CD14-positive monocyte (primary cell): ENCODE measurements around the gene SHB. TPM values are rescaled to one million over a fixed set of nuclear protein-coding genes. Genes with fewer than 3 reads are reported as not detected.

ENCODE experiments used
- DNase-seq, 3 donors: peaks; one replicate each; pipeline ENCODE4 v3.0.0-alpha.2; 2011 to 2022
- H2AFZ ChIP-seq: 2 replicates; pipeline ENCODE4 v1.6.0; 2012; ENCODE audit warnings: mild to moderate bottlenecking, low read depth, low read length, inconsistent platforms; ENCODE audit not compliant: insufficient read depth, poor library complexity, severe bottlenecking
- H3K27ac ChIP-seq, 2 donors: 1 replicate in 1 of 2; 2 replicates in 1 of 2; pipeline ENCODE4 v1.5.1; 2012 to 2013; ENCODE audit warnings: low read length in 2 of 2, control low read depth in 1 of 2, inconsistent platforms in 1 of 2, low read depth in 1 of 2, mild to moderate bottlenecking in 1 of 2
- H3K27me3 ChIP-seq, 2 donors: one replicate each; pipeline versions ENCODE4 v1.6.0 to v1.6.1; 2011 to 2013; ENCODE audit warnings: low read length in 2 of 2; ENCODE audit not compliant: control insufficient read depth in 2 of 2, insufficient read depth in 2 of 2
- H3K36me3 ChIP-seq, 2 donors: replicated peaks in 1 of 2; 1 replicate in 1 of 2; 2 replicates in 1 of 2; pipeline versions ENCODE4 v1.5.1 to v1.6.1; 2012 to 2013; ENCODE audit warnings: low read length in 2 of 2, control low read depth in 1 of 2, inconsistent platforms in 1 of 2, mild to moderate bottlenecking in 1 of 2; ENCODE audit not compliant: insufficient read depth in 2 of 2, control insufficient read depth in 1 of 2
- H3K4me1 ChIP-seq, 2 donors: 1 replicate in 1 of 2; 2 replicates in 1 of 2; pipeline versions ENCODE4 v1.5.1 to v1.6.1; 2012 to 2013; ENCODE audit warnings: low read length in 2 of 2, control low read depth in 1 of 2, inconsistent platforms in 1 of 2, mild to moderate bottlenecking in 1 of 2, moderate library complexity in 1 of 2; ENCODE audit not compliant: insufficient read depth in 2 of 2, control insufficient read depth in 1 of 2
- H3K4me2 ChIP-seq: replicated peaks from 2 replicates; pipeline ENCODE3; 2012; ENCODE audit warnings: low read length, moderate library complexity, mild to moderate bottlenecking; ENCODE audit not compliant: poor library complexity, severe bottlenecking; ENCODE audit errors: extremely low read depth
- H3K4me3 ChIP-seq, 3 experiments: fragments of 200-600 bp in 1 of 3; sonication (generic) in 1 of 3; replicated peaks in 1 of 3; 1 replicate in 2 of 3; 2 replicates in 1 of 3; pipeline ENCODE4 v1.5.1; 2011 to 2013; ENCODE audit warnings: low read length in 3 of 3, mild to moderate bottlenecking in 3 of 3, control low read depth in 2 of 3, low read depth in 2 of 3, inconsistent platforms in 1 of 3, moderate library complexity in 1 of 3
- H3K79me2 ChIP-seq: 2 replicates; pipeline ENCODE4 v1.6.0; 2012; ENCODE audit warnings: mild to moderate bottlenecking, control low read depth, inconsistent platforms, low read length, moderate library complexity; ENCODE audit not compliant: insufficient read depth
- H3K9ac ChIP-seq: 2 replicates; pipeline ENCODE4 v1.6.0; 2017; ENCODE audit warnings: low read length, mild to moderate bottlenecking; ENCODE audit not compliant: insufficient read depth, poor library complexity, severe bottlenecking
- H3K9me3 ChIP-seq, 2 donors: replicated peaks in 1 of 2; 1 replicate in 1 of 2; 2 replicates in 1 of 2; pipeline versions ENCODE4 v1.5.1 to v1.6.1; 2012 to 2013; ENCODE audit warnings: low read length in 2 of 2, control low read depth in 1 of 2; ENCODE audit not compliant: control insufficient read depth in 1 of 2, insufficient read depth in 1 of 2
- H4K20me1 ChIP-seq: 2 replicates; pipeline ENCODE4 v1.6.0; 2012; ENCODE audit warnings: mild to moderate bottlenecking, low read length, control low read depth, moderate library complexity; ENCODE audit not compliant: insufficient read depth
- H3K27ac Mint-ChIP-seq, 7 donors: one replicate each; pipeline ENCODE4 v1.8.0; 2020; ENCODE audit warnings: mild to moderate bottlenecking in 7 of 7, mixed read lengths in 7 of 7, moderate library complexity in 6 of 7, inconsistent platforms in 2 of 7
- H3K27me3 Mint-ChIP-seq, 3 donors: one replicate each; pipeline ENCODE4 v1.8.0; 2021 to 2022; ENCODE audit warnings: low read depth in 3 of 3, mild to moderate bottlenecking in 3 of 3, mixed read lengths in 3 of 3, moderate library complexity in 3 of 3, inconsistent platforms in 1 of 3
- H3K36me3 Mint-ChIP-seq, 2 donors: one replicate each; pipeline ENCODE4 v1.8.0; 2020; ENCODE audit warnings: mixed read lengths in 2 of 2, inconsistent platforms in 1 of 2, mild to moderate bottlenecking in 1 of 2
- H3K4me1 Mint-ChIP-seq: one replicate; pipeline ENCODE4 v1.8.0; 2020; ENCODE audit warnings: mild to moderate bottlenecking, mixed read lengths
- H3K4me3 Mint-ChIP-seq, 2 donors: one replicate each; pipeline ENCODE4 v1.8.0; 2020; ENCODE audit warnings: mild to moderate bottlenecking in 2 of 2, mixed read lengths in 2 of 2, moderate library complexity in 1 of 2
- H3K9me3 Mint-ChIP-seq, 7 donors: one replicate each; pipeline ENCODE4 v1.8.0; 2020 to 2022; ENCODE audit warnings: mixed read lengths in 7 of 7, mild to moderate bottlenecking in 6 of 7, moderate library complexity in 6 of 7, inconsistent platforms in 2 of 7
- WGBS: methylation state at CpG from one replicate; pipeline ENCODE4 v1.1.5; 2013; ENCODE audit warnings: missing lambda C conversion rate; ENCODE audit not compliant: insufficient coverage; 5-methylcytosine and 5-hydroxymethylcytosine counted together
- intact Hi-C, 2 donors: fragments of 100-400 bp; cut with micrococcal nuclease; formaldehyde crosslinking; loops; one replicate each; pipeline versions ENCODE4 v1.15.0 to v1.15.1; 2023
- polyA plus RNA-seq, 3 donors: library from polyadenylated mRNA; depleted of rRNA in 1 of 3; unstranded in 2 of 3; stranded (reverse) in 1 of 3; fragments of 300-500 nt in 2 of 3; fragments of >200 nt in 1 of 3; fragmentation: Illumina TruSeq in 2 of 3; gene quantifications; 1 replicate in 2 of 3; 2 replicates in 1 of 3; pipeline ENCODE4 v1.2.3, GENCODE V29; 2012 to 2021
- TF ChIP-seq, protein P1 (sequence below): fragments of 200-600 bp; IDR thresholded peaks from one replicate; pipeline ENCODE4 v1.8.0; 2022; ENCODE audit warnings: antibody characterized with exemption, mild to moderate bottlenecking

Gene SHB
- polyA plus RNA-seq, 3 donors, result 0.27 to 1.3 (median 0.31) TPM

DNA sequence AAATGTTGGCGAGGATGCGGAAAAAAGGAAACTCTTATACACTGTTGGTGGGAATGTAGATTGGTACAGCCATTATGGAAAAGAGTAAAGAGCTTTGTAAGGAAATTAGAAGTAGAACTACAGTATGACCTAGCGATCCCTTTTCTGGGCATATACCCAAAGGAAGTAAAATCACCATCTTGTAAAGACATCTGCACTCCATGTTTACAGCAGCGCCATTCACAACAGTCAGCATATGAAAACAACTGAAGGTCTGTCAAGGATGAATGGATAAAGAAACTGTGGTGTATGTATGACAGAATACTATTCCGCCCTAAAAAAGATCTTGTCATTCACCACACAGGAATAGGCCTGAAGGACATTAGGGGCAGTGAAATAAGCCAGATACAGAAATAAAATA lies 137.4 kb downstream of the SHB start:
- H3K4me1 ChIP-seq, result peaks cover 6 to 22% of the 10 kb centered on the region in 2 donors
- H3K9ac ChIP-seq, result no peak overlapping the region
- no peaks in the 10 kb centered on the region for H3K79me2 ChIP-seq
- no peaks in the 10 kb centered on the region for H3K36me3 ChIP-seq
- H3K36me3 Mint-ChIP-seq, result no peaks in the 10 kb centered on the region
- no CpG with 5 or more reads among the region's 5 CpGs for WGBS
- no peaks in the 10 kb centered on the region for H3K27me3 ChIP-seq
- no peak overlapping the region for H3K4me2 ChIP-seq
- TF ChIP-seq, protein P1, sequence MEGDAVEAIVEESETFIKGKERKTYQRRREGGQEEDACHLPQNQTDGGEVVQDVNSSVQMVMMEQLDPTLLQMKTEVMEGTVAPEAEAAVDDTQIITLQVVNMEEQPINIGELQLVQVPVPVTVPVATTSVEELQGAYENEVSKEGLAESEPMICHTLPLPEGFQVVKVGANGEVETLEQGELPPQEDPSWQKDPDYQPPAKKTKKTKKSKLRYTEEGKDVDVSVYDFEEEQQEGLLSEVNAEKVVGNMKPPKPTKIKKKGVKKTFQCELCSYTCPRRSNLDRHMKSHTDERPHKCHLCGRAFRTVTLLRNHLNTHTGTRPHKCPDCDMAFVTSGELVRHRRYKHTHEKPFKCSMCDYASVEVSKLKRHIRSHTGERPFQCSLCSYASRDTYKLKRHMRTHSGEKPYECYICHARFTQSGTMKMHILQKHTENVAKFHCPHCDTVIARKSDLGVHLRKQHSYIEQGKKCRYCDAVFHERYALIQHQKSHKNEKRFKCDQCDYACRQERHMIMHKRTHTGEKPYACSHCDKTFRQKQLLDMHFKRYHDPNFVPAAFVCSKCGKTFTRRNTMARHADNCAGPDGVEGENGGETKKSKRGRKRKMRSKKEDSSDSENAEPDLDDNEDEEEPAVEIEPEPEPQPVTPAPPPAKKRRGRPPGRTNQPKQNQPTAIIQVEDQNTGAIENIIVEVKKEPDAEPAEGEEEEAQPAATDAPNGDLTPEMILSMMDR, result no peak
- no peak overlapping the region for H3K27ac Mint-ChIP-seq
- intact Hi-C loops, result no loop called here
- H3K27ac ChIP-seq, result no peak overlapping the region
- no peak overlapping the region for H3K4me3 ChIP-seq
- DNase-seq, result no peak
- H2AFZ ChIP-seq, result no peak overlapping the region
- no peaks in the 10 kb centered on the region for H3K9me3 ChIP-seq
- H3K27me3 Mint-ChIP-seq, result peaks cover 0 to 2% (median 0%) of the 10 kb centered on the region in 3 donors
- H3K4me1 Mint-ChIP-seq, result peaks cover 15% of the 10 kb centered on the region
- no peak overlapping the region for H3K4me3 Mint-ChIP-seq
- H3K9me3 Mint-ChIP-seq, result peaks cover 0 to 4% (median 0%) of the 10 kb centered on the region in 7 donors
- H4K20me1 ChIP-seq, result no peaks in the 10 kb centered on the region

DNA sequence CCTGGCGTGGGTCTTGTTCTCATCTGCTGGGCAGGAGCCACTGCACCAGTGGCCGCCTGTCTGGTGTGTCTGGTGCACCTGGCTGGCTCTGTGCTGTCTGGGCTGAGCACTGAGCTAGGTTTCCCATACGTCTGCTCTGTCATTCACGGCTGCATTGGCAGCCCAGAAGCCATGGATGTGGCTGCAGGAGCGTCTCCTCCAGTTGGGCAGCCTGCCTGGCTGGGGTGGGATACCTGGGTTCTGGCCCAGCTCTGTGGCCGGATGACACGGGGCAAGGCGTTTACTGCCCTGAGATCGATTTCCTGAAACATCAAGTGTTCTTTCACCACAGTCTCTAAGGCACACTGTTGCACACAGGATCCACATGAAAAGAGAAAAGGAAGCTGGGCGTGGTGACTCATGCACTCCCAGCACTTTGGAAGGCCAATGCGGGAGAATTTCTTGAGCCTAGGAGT lies 139.6 kb downstream of the SHB start:
- Mint-ChIP-seq H3K4me3 (no peak overlapping the region), H3K27ac (peak overlapping the region in 3 of 7 donors; percentile 12 to 71 (median 58)), H3K36me3 (no peaks in the 10 kb centered on the region), H3K9me3 (peaks cover 0 to 4% (median 0%) of the 10 kb centered on the region in 7 donors), H3K27me3 (peaks cover 0 to 2% (median 0%) of the 10 kb centered on the region in 3 donors), H3K4me1 (peaks cover 24% of the 10 kb centered on the region)
- Histone ChIP-seq H3K4me3 (no peak overlapping the region), H3K9me3 (no peaks in the 10 kb centered on the region), H3K79me2 (no peaks in the 10 kb centered on the region), H4K20me1 (no peaks in the 10 kb centered on the region), H3K9ac (no peak overlapping the region), H3K4me1 (peaks cover 14 to 32% of the 10 kb centered on the region in 2 donors), H3K4me2 (no peak overlapping the region), H2AFZ (no peak overlapping the region), H3K27ac (no peak overlapping the region), H3K36me3 (no peaks in the 10 kb centered on the region), H3K27me3 (no peaks in the 10 kb centered on the region)
- TF ChIP-seq, protein P1, result no peak
- peak; percentile 25 to 58 (median 55) for DNase-seq
- intact Hi-C loops, result no loop called here
- WGBS, result 14% methylated on average over 9 of the region's 11 CpGs
